Activated T-cell treated with anti-CD3 and anti-CD28 coated beads for 24 hours (primary cell): ENCODE data around the gene ACER2.
"Not testable (repeated sequence)": the region's sequence is repeated elsewhere in the genome, so short reads cannot be mapped to it uniquely, and the experiment has no call there.

Source experiments
- DNase-seq: peaks from one replicate; pipeline ENCODE4 v3.0.0-alpha.2; 2020; ENCODE audit warnings: low read depth

Gene ACER2

GRCh38 chr9:19409401-19410194, 789 bp downstream of the ACER2 start:
- DNase-seq: no peak

- DNase-seq: no peak
These were observed 1.3 kb downstream of the ACER2 start for GRCh38 chr9:19410195-19410503.

GRCh38 chr9:19410594-19410993, 1.8 kb downstream of the ACER2 start:
- DNase-seq: no peak

GRCh38 chr9:19411316-19411715, 2.5 kb downstream of the ACER2 start:
- DNase-seq: no peak

- DNase-seq: not testable (repeated sequence)
These were observed 4.6 kb downstream of the ACER2 start for GRCh38 chr9:19413456-19413855.

GRCh38 chr9:19416143-19416542, 7.3 kb downstream of the ACER2 start:
- no peak for DNase-seq

- no peak for DNase-seq
These were observed 12.1 kb downstream of the ACER2 start for GRCh38 chr9:19420877-19421276.

GRCh38 chr9:19423163-19423562, 14.4 kb downstream of the ACER2 start:
- DNase-seq: no peak

GRCh38 chr9:19424176-19424779, 15.5 kb downstream of the ACER2 start:
- DNase-seq: no peak

GRCh38 chr9:19429595-19429994, 20.8 kb downstream of the ACER2 start:
- DNase-seq: no peak

- DNase-seq: no peak
These were observed 21.5 kb downstream of the ACER2 start for GRCh38 chr9:19430201-19430760.

- DNase-seq: no peak
These were observed 22.8 kb downstream of the ACER2 start for GRCh38 chr9:19431361-19432171.

GRCh38 chr9:19432473-19432872, 23.7 kb downstream of the ACER2 start:
- DNase-seq: no peak

GRCh38 chr9:19433729-19434128, 24.9 kb downstream of the ACER2 start:
- not testable (repeated sequence) for DNase-seq

GRCh38 chr9:19440376-19440775, 31.6 kb downstream of the ACER2 start:
- DNase-seq: no peak

GRCh38 chr9:19440823-19441580, 32.2 kb downstream of the ACER2 start:
- DNase-seq: no peak

- no peak for DNase-seq
These were observed 32.9 kb downstream of the ACER2 start for GRCh38 chr9:19441730-19442129.

- no peak for DNase-seq
These were observed 33.4 kb downstream of the ACER2 start for GRCh38 chr9:19442240-19442639.

GRCh38 chr9:19445452-19445851, 36.6 kb downstream of the ACER2 start:
- DNase-seq: no peak

GRCh38 chr9:19446361-19446861, 37.6 kb downstream of the ACER2 start:
- DNase-seq: no peak

GRCh38 chr9:19451240-19452087, 42.7 kb downstream of the ACER2 start:
- DNase-seq: no peak
